GM12878 (cell line): ENCODE data around the gene CREB3L1. TPM values are rescaled to one million over a fixed set of nuclear protein-coding genes. Genes with fewer than 3 reads are reported as not detected.

ENCODE experiments used
- ATAC-seq: fragments of 200-7000 bp; cut with Tn5 transposase; 3 replicates; pipeline ENCODE4 v1.9.1; 2020; ENCODE audit warnings: mild to moderate bottlenecking, moderate library complexity
- BruUV-seq: library from RNA; stranded (reverse); fragments of 400-500 nt; replicated peaks from 2 replicates; lab custom pipeline; 2021; lab: Mats Ljungman, UMichigan
- CTCF ChIA-PET: fragments of 300-600 bp; sonication (Branson Sonifier 250); formaldehyde crosslinking; extraction: SDS; loops from one replicate; lab custom pipeline; 2021; ENCODE audit warnings: inconsistent platforms; lab: Yijun Ruan, JAX
- POLR2A ChIA-PET: fragments of 350-600 bp; formaldehyde crosslinking; extraction: SDS; loops from one replicate; lab custom pipeline; 2021; ENCODE audit warnings: inconsistent platforms; lab: Charles Lee
- RAD21 ChIA-PET: fragments of 300-600 bp; sonication (Branson Sonifier 250); formaldehyde crosslinking; loops from one replicate; lab custom pipeline; 2023; ENCODE audit warnings: antibody characterized with exemption; ENCODE audit not compliant: unreplicated experiment; lab: Charles Lee
- SMC1A ChIA-PET: fragments of 300-600 bp; sonication (Branson Sonifier 250); formaldehyde crosslinking; loops from one replicate; lab custom pipeline; 2023; ENCODE audit not compliant: unreplicated experiment, uncharacterized antibody; lab: Charles Lee
- DNase-seq: peaks from one replicate; pipeline ENCODE4 v3.0.0-alpha.2; 2011; ENCODE audit warnings: low read depth, low spot score
- FAIRE-seq: peaks from 3 replicates; lab custom pipeline; 2011; peaks lifted over from hg19 to GRCh38; lab: Jason Lieb, UNC
- H2AFZ ChIP-seq: 2 replicates; pipeline ENCODE4 v1.6.0; 2011; ENCODE audit warnings: low read depth, low read length, control low read depth; ENCODE audit not compliant: control insufficient read depth
- H3K27ac ChIP-seq: 2 replicates; pipeline ENCODE4 v1.5.1; 2011; ENCODE audit warnings: control low read depth; ENCODE audit not compliant: control insufficient read depth, insufficient read depth
- H3K27me3 ChIP-seq, 2 experiments: replicated peaks in 1 of 2; 2 replicates each; pipeline versions ENCODE4 v1.6.0 to v1.6.1; 2011; ENCODE audit warnings: low read length in 1 of 2; ENCODE audit not compliant: control insufficient read depth in 2 of 2, insufficient read depth in 2 of 2
- H3K36me3 ChIP-seq, 2 experiments: 2 replicates each; pipeline ENCODE4 v1.5.1; 2011; ENCODE audit warnings: low read length in 1 of 2; ENCODE audit not compliant: control insufficient read depth in 2 of 2, insufficient read depth in 2 of 2
- H3K4me1 ChIP-seq: 2 replicates; pipeline ENCODE4 v1.6.1; 2011; ENCODE audit warnings: mild to moderate bottlenecking, low read length, moderate library complexity, mixed read lengths; ENCODE audit not compliant: control insufficient read depth, insufficient read depth
- H3K4me2 ChIP-seq: 2 replicates; pipeline ENCODE4 v1.6.0; 2011; ENCODE audit warnings: control low read depth; ENCODE audit not compliant: control insufficient read depth, insufficient read depth
- H3K4me3 ChIP-seq: fragments of 200-600 bp; sonication (generic); 2 replicates; pipeline ENCODE4 v1.5.1; 2016
- H3K79me2 ChIP-seq: 2 replicates; pipeline ENCODE4 v1.6.0; 2011; ENCODE audit warnings: low read length; ENCODE audit not compliant: control insufficient read depth, insufficient read depth
- H3K9ac ChIP-seq: 2 replicates; pipeline ENCODE4 v1.8.0; 2011; ENCODE audit warnings: low read length, control low read depth, mixed read lengths; ENCODE audit not compliant: control insufficient read depth, insufficient read depth
- H3K9me3 ChIP-seq: replicated peaks from 3 replicates; pipeline ENCODE4 v1.5.1; 2011; ENCODE audit warnings: mild to moderate bottlenecking, low read length; ENCODE audit not compliant: control insufficient read depth, insufficient read depth
- H4K20me1 ChIP-seq: 2 replicates; pipeline ENCODE4 v1.6.0; 2011; ENCODE audit not compliant: control insufficient read depth, insufficient read depth
- CHD4 ChIP-seq: fragments of 200-600 bp; sonication (generic); IDR thresholded peaks from 2 replicates; pipeline ENCODE4 v1.6.1; 2016; ENCODE audit warnings: mild to moderate bottlenecking
- EP300 ChIP-seq, 2 experiments: fragments of 150-350 bp in 1 of 2; IDR thresholded peaks; 2 replicates each; pipeline ENCODE4 v1.6.1; 2011 to 2012; ENCODE audit warnings: low read depth in 2 of 2, low read length in 2 of 2, borderline replicate concordance in 1 of 2, improper control_type of control experiment in 1 of 2, inconsistent platforms in 1 of 2; ENCODE audit not compliant: control insufficient read depth in 1 of 2
- HSF1 ChIP-seq: fragments of 150-350 bp; IDR thresholded peaks from 2 replicates; pipeline ENCODE4 v1.6.1; 2014; ENCODE audit warnings: mild to moderate bottlenecking, low read depth, low read length
- MLLT1 ChIP-seq: fragments of 450-650 bp; IDR thresholded peaks from 2 replicates; pipeline ENCODE4 v1.6.1; 2016; ENCODE audit warnings: mild to moderate bottlenecking
- NFXL1 ChIP-seq: fragments of 450-650 bp; IDR thresholded peaks from 2 replicates; pipeline ENCODE4 v1.6.1; 2017; ENCODE audit warnings: antibody characterized with exemption, mild to moderate bottlenecking, borderline replicate concordance
- NFYB ChIP-seq: IDR thresholded peaks from 2 replicates; pipeline ENCODE4 v1.6.1; 2011; ENCODE audit warnings: low read depth, mild to moderate bottlenecking, low read length, improper control_type of control experiment, moderate library complexity; ENCODE audit not compliant: insufficient read depth
- NR2C1 ChIP-seq: fragments of 450-650 bp; IDR thresholded peaks from 2 replicates; pipeline ENCODE4 v1.6.1; 2017; ENCODE audit warnings: antibody characterized with exemption, mild to moderate bottlenecking, moderate library complexity
- TBL1XR1 ChIP-seq: IDR thresholded peaks from 2 replicates; pipeline ENCODE4 v1.6.1; 2012; ENCODE audit warnings: low read depth, low read length, improper control_type of control experiment
- USF2 ChIP-seq: IDR thresholded peaks from 2 replicates; pipeline ENCODE4 v1.6.1; 2011; ENCODE audit warnings: low read depth, low read length, improper control_type of control experiment, borderline replicate concordance
- ZBTB40 ChIP-seq: fragments of 450-650 bp; IDR thresholded peaks from 2 replicates; pipeline ENCODE4 v1.6.1; 2016; ENCODE audit warnings: mild to moderate bottlenecking, moderate library complexity, borderline replicate concordance
- ZNF207 ChIP-seq: fragments of 450-650 bp; IDR thresholded peaks from 2 replicates; pipeline ENCODE4 v1.6.1; 2014; ENCODE audit warnings: antibody characterized with exemption, mild to moderate bottlenecking, borderline replicate concordance
- WGBS: methylation state at CpG from one replicate; pipeline ENCODE4 v1.1.6; 2016; ENCODE audit warnings: low lambda C conversion rate; ENCODE audit not compliant: insufficient replicate concordance, insufficient coverage; ENCODE audit errors: missing lambda C conversion rate; 5-methylcytosine and 5-hydroxymethylcytosine counted together
- in situ Hi-C: fragments of 300-500 bp; cut with MboI; formaldehyde crosslinking; loops from 9 replicates; pipeline ENCODE4 v1.14.3; 2018; ENCODE audit warnings: mixed read lengths
- intact Hi-C: fragments of 100-400 bp; cut with micrococcal nuclease; formaldehyde crosslinking; loops from one replicate; pipeline ENCODE4 v1.14.2; 2022; ENCODE audit not compliant: unreplicated experiment
- polyA plus RNA-seq, 11 experiments: library from polyadenylated mRNA; depleted of rRNA in 4 of 11; unstranded in 6 of 11; stranded (reverse) in 5 of 11; fragments of >200 nt; fragmentation: Nextera tagmentation in 4 of 11; fragmentation: Illumina TruSeq in 1 of 11; extraction: Ambion mirVana in 4 of 11; extraction: Trizol in 1 of 11; gene quantifications; 1 replicate in 1 of 11; 2 replicates in 10 of 11; pipeline versions ENCODE4 v1.2.1 to v1.2.3, GENCODE V29; 2011 to 2016; ENCODE audit warnings: inconsistent platforms in 2 of 11, missing spikeins in 2 of 11, low read depth in 1 of 11
- total RNA-seq, 4 experiments: library from RNA; depleted of rRNA in 3 of 4; stranded (reverse); fragments of >200 nt in 3 of 4; fragmentation: Illumina TruSeq in 1 of 4; extraction: Trizol in 1 of 4; gene quantifications; 2 replicates each; pipeline versions ENCODE4 v1.2.1 to v1.2.3, GENCODE V29; 2013 to 2021
- TF ChIP-seq, protein P1 (sequence below): IDR thresholded peaks from 2 replicates; pipeline ENCODE4 v1.6.1; 2012; ENCODE audit warnings: low read depth, low read length, improper control_type of control experiment
- TF ChIP-seq, protein P2 (sequence below): IDR thresholded peaks from 2 replicates; pipeline ENCODE4 v1.6.1; 2011; ENCODE audit warnings: low read depth, mild to moderate bottlenecking, low read length, moderate library complexity, borderline replicate concordance; ENCODE audit errors: extremely low read depth

CREB3L1 gene
- total and polyA plus RNA-seq, 10 of the 15 experiments (the other 5 are each of a cell fraction or from before 2014, with no cell fraction given) = 0.03 to 1.4 (median 0.22) TPM

- ChIA-PET CTCF (no interaction called here), SMC1A (no interaction called here), POLR2A (no interaction called here), RAD21 (no interaction called here)
- intact Hi-C loops (no loop called here), in situ Hi-C loops (no loop called here)
- WGBS = 47% methylated on average over 12 of the region's 12 CpGs
- Histone ChIP-seq H3K4me3 (no peak overlapping the region), H3K4me2 (no peak overlapping the region), H3K9me3 (no peaks in the 10 kb centered on the region), H4K20me1 (no peaks in the 10 kb centered on the region), H3K9ac (no peak overlapping the region), H2AFZ (no peak overlapping the region), H3K36me3 (no peaks in the 10 kb centered on the region), H3K27me3 (peaks cover 9 to 22% of the 10 kb centered on the region in 2 experiments), H3K79me2 (no peaks in the 10 kb centered on the region), H3K27ac (no peak overlapping the region), H3K4me1 (no peaks in the 10 kb centered on the region)
- BruUV-seq = no TSS peak
- DNase-seq (no peak), ATAC-seq (no peak), FAIRE-seq (no peak)
- TF ChIP-seq MLLT1 (no peak), HSF1 (no peak), ZBTB40 (no peak), NFXL1 (no peak), NR2C1 (no peak), CHD4 (no peak), EP300 (IDR thresholded peaks at IDR 0.05; ENCODE audit: borderline replicate concordance in 1 of 2, control insufficient read depth in 1 of 2, low read depth in 2 of 2, low read length in 2 of 2) (no peak), USF2 (no peak), ZNF207 (no peak), TBL1XR1 (no peak), NFYB (no peak)
- TF ChIP-seq, protein P1, sequence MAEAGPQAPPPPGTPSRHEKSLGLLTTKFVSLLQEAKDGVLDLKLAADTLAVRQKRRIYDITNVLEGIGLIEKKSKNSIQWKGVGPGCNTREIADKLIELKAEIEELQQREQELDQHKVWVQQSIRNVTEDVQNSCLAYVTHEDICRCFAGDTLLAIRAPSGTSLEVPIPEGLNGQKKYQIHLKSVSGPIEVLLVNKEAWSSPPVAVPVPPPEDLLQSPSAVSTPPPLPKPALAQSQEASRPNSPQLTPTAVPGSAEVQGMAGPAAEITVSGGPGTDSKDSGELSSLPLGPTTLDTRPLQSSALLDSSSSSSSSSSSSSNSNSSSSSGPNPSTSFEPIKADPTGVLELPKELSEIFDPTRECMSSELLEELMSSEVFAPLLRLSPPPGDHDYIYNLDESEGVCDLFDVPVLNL = no peak
- TF ChIP-seq, protein P2, sequence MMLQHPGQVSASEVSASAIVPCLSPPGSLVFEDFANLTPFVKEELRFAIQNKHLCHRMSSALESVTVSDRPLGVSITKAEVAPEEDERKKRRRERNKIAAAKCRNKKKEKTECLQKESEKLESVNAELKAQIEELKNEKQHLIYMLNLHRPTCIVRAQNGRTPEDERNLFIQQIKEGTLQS = no peak
These were observed 59.2 kb downstream of the CREB3L1 start for GRCh38 chr11:46336563-46337180.
